ENCODE results near the gene SLC25A19.

Gene SLC25A19
- total RNA-seq, result 8.9 to 16.6 (median 9.3) reads per million in 3 donors

DNA sequence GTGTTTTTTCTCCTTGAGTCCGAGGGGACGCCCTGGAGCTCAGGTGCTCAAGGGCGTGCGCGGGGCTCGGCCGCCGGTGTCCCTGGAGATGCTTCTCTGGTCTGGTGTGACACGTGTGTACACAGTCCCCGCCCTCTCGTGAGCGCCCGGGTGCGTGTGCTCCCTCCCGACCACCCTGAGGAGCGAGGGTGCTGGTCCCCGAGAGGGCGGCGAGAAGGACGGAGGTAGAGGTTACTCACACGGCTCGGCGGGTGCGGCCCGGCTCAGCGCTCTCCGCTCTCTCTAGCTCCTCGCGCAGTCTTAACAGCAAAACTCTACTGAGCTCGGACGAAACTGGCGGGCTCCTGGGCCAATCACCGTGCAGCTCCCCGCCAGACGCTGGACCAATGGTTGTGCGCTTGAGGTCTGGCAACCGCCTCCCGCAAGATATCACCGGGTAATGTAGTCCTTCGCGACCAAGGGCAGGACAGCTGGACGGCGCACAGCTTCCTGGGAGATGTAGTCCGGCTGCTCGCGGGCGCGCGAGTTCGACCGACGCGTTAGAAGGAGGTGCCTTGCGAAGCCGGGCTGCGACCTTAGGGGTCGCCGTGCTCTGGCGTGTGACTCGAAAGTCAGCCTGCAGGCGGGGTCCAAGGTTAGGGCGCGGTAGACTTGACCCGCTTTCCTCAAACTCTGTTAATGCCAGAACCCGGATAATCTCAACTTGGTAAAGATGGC, at the start of gene SLC25A19:
TSS of gene SLC25A19 (minus strand) at position 319 of the 717 bp plus-strand sequence. CDS start 2,669 bp downstream, outside the sequence.
- Histone ChIP-seq H3K4me3 (ENCODE audit: insufficient read depth, low read depth, low read length, poor library complexity, severe bottlenecking) (peak within 1 kb of the TSS; percentile 74), H3K27me3 (replicated peaks; ENCODE audit: control insufficient read depth, insufficient read depth, low read length, poor library complexity, severe bottlenecking) (no peaks in the 10 kb centered on the region)
- DNase-seq, result peak; percentile 95 to 97 (median 96)

DNA sequence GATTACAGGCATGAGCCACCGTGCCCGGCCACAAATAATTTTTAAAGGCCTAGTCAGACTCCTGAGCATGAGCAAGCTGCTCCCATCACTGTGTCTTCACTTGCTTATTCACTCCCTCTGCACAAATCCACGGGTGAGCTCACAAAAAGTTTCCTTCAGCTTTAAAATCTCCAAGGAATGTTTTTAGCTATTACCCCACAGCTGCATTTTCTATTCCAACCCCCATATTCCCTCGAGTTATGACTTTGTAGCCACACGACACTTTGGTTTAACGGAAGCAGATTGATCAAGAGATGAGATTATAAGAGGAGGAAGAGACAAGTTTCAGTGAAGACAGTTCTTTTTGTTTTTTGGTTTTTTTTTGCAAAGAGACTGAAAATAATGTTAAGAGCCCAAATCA, 49.1 kb upstream of the SLC25A19 start:
- H3K9me3 ChIP-seq (ENCODE audit: control insufficient read depth, low read length), result no peaks in the 10 kb centered on the region
- no peak overlapping the region for H3K4me3 ChIP-seq (ENCODE audit: insufficient read depth, low read depth, low read length, poor library complexity, severe bottlenecking)
- DNase-seq, result no peak
- H3K4me1 ChIP-seq (ENCODE audit: control insufficient read depth, insufficient read depth, low read length, poor library complexity, severe bottlenecking), result peaks cover 44% of the 10 kb centered on the region
- no peaks in the 10 kb centered on the region for H3K27me3 ChIP-seq (replicated peaks; ENCODE audit: control insufficient read depth, insufficient read depth, low read length, poor library complexity, severe bottlenecking)
- H3K27ac ChIP-seq (ENCODE audit: insufficient read depth, low read length, poor library complexity, severe bottlenecking), result peak overlapping the region; percentile 28
- H3K36me3 ChIP-seq (ENCODE audit: control insufficient read depth, insufficient read depth, low read length), result peaks cover 4% of the 10 kb centered on the region

More for the DNA sequence above, at the start of gene SLC25A19:
- peak within 1 kb of the TSS; percentile 97 for H3K27ac ChIP-seq (ENCODE audit: insufficient read depth, low read length, poor library complexity, severe bottlenecking)
- H3K36me3 ChIP-seq (ENCODE audit: control insufficient read depth, insufficient read depth, low read length), result peaks cover 11% of the 10 kb centered on the region
- no peaks in the 10 kb centered on the region for H3K9me3 ChIP-seq (ENCODE audit: control insufficient read depth, low read length)
- H3K4me1 ChIP-seq (ENCODE audit: control insufficient read depth, insufficient read depth, low read length, poor library complexity, severe bottlenecking), result peaks cover 4% of the 10 kb centered on the region

DNA sequence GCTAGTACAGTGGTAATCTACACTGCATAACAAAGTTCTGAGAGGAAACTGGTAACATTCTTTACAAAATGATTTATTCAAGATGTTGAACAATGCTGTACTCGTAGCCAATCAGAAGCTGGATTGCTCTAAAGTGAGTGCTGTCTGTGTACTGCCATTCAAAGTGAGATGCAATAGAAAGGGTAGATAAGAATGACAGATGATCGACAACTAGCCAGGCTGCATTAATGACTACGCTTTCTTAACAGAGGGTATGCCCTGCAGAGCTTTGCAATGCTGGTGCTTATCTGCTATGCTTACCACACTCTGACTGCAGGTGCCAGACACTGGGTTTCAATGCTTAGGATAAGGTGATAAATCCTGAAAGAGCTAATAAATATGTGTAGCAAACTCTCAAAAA, 46.1 kb upstream of the SLC25A19 start:
- DNase-seq, result no peak
- H3K4me3 ChIP-seq (ENCODE audit: insufficient read depth, low read depth, low read length, poor library complexity, severe bottlenecking), result no peak overlapping the region
- peaks cover 21% of the 10 kb centered on the region for H3K36me3 ChIP-seq (ENCODE audit: control insufficient read depth, insufficient read depth, low read length)
- H3K27me3 ChIP-seq (replicated peaks; ENCODE audit: control insufficient read depth, insufficient read depth, low read length, poor library complexity, severe bottlenecking), result no peaks in the 10 kb centered on the region
- no peaks in the 10 kb centered on the region for H3K9me3 ChIP-seq (ENCODE audit: control insufficient read depth, low read length)
- peaks cover 38% of the 10 kb centered on the region for H3K4me1 ChIP-seq (ENCODE audit: control insufficient read depth, insufficient read depth, low read length, poor library complexity, severe bottlenecking)
- no peak overlapping the region for H3K27ac ChIP-seq (ENCODE audit: insufficient read depth, low read length, poor library complexity, severe bottlenecking)

DNA sequence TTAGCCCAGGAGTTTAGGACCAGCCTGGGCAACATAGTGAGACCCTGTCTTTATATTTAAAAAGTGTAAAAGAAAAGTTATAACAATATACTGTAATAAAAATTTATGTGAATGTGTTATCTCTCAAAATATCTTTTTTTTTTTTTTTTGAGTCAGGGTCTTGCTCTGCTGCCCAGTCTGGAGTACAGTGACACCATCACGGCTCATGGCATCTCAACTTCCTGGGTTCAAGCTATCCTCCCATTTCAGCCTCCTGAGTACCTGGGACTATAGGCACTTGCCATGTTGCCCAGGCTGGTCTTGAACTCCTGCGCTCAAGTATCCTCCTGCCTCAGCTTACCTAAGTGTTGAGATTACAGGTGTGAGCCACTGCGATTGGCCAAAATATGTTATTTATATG, 45.5 kb upstream of the SLC25A19 start:
- Histone ChIP-seq H3K27ac (ENCODE audit: insufficient read depth, low read length, poor library complexity, severe bottlenecking) (no peak overlapping the region), H3K4me1 (ENCODE audit: control insufficient read depth, insufficient read depth, low read length, poor library complexity, severe bottlenecking) (peaks cover 33% of the 10 kb centered on the region)

DNA sequence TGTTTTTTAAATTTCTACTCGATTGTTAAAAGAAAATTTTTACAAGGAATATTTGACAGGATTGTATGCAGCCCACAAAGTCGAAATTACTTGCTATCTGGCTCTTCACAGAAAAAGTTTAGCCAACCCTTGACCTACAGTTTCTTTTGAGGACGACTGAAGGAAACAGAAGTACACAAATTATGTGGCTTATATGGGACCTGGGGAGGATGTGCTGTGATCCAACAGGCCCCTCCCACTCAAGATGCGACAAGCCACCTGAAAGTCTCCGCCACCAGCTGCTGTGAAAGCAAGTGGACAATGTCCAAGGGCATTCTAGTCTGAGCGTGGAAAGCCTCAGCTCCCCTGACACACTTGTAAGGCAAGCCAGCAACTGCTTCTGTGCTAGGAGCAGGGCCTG, 42.4 kb upstream of the SLC25A19 start:
- DNase-seq, result no peak
- H3K27me3 ChIP-seq (replicated peaks; ENCODE audit: control insufficient read depth, insufficient read depth, low read length, poor library complexity, severe bottlenecking), result no peaks in the 10 kb centered on the region
- H3K4me1 ChIP-seq (ENCODE audit: control insufficient read depth, insufficient read depth, low read length, poor library complexity, severe bottlenecking), result peaks cover 18% of the 10 kb centered on the region
- H3K9me3 ChIP-seq (ENCODE audit: control insufficient read depth, low read length), result no peaks in the 10 kb centered on the region
- H3K27ac ChIP-seq (ENCODE audit: insufficient read depth, low read length, poor library complexity, severe bottlenecking), result no peak overlapping the region
- peaks cover 21% of the 10 kb centered on the region for H3K36me3 ChIP-seq (ENCODE audit: control insufficient read depth, insufficient read depth, low read length)
- no peak overlapping the region for H3K4me3 ChIP-seq (ENCODE audit: insufficient read depth, low read depth, low read length, poor library complexity, severe bottlenecking)

More for the DNA sequence above, 45.5 kb upstream of the SLC25A19 start:
- Histone ChIP-seq H3K36me3 (ENCODE audit: control insufficient read depth, insufficient read depth, low read length) (peaks cover 21% of the 10 kb centered on the region), H3K9me3 (ENCODE audit: control insufficient read depth, low read length) (no peaks in the 10 kb centered on the region), H3K27me3 (replicated peaks; ENCODE audit: control insufficient read depth, insufficient read depth, low read length, poor library complexity, severe bottlenecking) (no peaks in the 10 kb centered on the region), H3K4me3 (ENCODE audit: insufficient read depth, low read depth, low read length, poor library complexity, severe bottlenecking) (no peak overlapping the region)
- no peak for DNase-seq

DNA sequence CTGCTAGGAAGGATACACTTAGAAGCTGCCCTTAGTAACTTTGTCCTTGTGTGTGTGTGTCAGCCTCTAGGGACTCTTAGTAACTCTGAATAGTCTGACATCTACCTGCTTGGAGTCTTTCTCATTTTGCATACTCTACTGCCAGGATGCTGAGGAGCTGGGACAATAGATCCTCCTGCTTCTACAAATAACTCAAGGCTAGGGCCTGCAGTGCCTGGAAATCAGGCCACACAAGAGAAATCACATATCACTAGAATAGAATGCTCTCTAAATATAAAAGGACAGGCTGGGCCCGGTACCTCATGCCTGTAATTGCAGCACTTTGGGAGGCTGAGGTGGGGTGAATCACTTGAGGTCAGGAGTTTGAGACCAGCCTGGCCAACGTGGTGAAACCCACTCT, 38.5 kb upstream of the SLC25A19 start:
- Histone ChIP-seq H3K27ac (ENCODE audit: insufficient read depth, low read length, poor library complexity, severe bottlenecking) (no peak overlapping the region), H3K4me3 (ENCODE audit: insufficient read depth, low read depth, low read length, poor library complexity, severe bottlenecking) (no peak overlapping the region), H3K27me3 (replicated peaks; ENCODE audit: control insufficient read depth, insufficient read depth, low read length, poor library complexity, severe bottlenecking) (no peaks in the 10 kb centered on the region), H3K9me3 (ENCODE audit: control insufficient read depth, low read length) (no peaks in the 10 kb centered on the region), H3K36me3 (ENCODE audit: control insufficient read depth, insufficient read depth, low read length) (peaks cover 41% of the 10 kb centered on the region), H3K4me1 (ENCODE audit: control insufficient read depth, insufficient read depth, low read length, poor library complexity, severe bottlenecking) (peaks cover 3% of the 10 kb centered on the region)
- no peak for DNase-seq

DNA sequence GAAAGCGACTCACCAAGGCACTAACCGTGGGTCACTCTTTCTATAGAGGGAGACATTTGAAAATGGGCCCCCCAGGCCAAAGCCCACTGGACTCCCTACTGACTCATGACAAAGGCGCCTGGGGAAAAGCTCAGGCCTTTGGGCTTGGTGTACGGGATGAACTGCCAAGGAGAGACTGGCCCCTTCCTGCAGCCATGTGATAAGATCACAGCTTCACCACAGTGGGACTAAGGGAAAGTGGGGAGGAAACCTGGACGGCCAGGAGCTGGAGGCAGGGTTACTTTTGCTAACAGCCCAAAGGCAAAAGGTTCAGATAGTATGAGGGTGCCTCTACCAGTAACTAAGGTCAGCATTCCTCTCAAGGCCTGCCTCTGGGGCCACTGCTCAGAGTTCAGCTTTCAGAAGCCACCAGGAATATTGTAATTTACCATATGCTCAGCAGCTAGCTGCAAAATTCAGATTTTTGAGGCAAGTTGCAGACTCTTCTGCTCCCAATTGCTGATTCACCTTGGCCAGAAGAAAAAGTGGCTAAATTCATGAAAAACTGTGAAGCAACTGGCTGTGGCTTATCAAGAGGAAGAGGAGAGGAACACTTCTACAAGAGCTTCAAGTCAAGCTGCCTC, 37.1 kb upstream of the SLC25A19 start:
- no peaks in the 10 kb centered on the region for H3K9me3 ChIP-seq (ENCODE audit: control insufficient read depth, low read length)
- no peak overlapping the region for H3K4me3 ChIP-seq (ENCODE audit: insufficient read depth, low read depth, low read length, poor library complexity, severe bottlenecking)
- DNase-seq, result no peak
- no peak overlapping the region for H3K27ac ChIP-seq (ENCODE audit: insufficient read depth, low read length, poor library complexity, severe bottlenecking)
- no peaks in the 10 kb centered on the region for H3K27me3 ChIP-seq (replicated peaks; ENCODE audit: control insufficient read depth, insufficient read depth, low read length, poor library complexity, severe bottlenecking)
- peaks cover 3% of the 10 kb centered on the region for H3K4me1 ChIP-seq (ENCODE audit: control insufficient read depth, insufficient read depth, low read length, poor library complexity, severe bottlenecking)
- peaks cover 32% of the 10 kb centered on the region for H3K36me3 ChIP-seq (ENCODE audit: control insufficient read depth, insufficient read depth, low read length)

DNA sequence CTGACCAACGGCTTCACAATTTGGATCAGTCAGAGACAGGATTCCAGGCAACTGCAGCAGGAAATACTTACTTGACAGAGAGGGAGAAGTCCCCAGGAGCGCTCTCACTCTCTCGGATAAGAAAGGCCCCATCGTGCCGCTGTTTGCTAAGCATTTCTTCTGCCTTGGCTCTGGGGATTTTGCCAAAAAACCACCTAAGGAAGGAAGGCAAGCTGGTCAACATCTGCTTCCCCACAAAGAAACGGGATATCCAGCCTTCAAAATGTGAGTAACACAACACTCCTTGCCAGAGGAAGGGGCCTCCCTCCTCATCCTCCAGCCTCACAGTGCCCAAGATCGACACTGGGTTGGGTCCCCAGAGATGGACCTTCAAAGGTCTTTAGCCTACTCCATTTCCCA, 36.6 kb upstream of the SLC25A19 start:
- H3K27ac ChIP-seq (ENCODE audit: insufficient read depth, low read length, poor library complexity, severe bottlenecking), result no peak overlapping the region
- H3K4me3 ChIP-seq (ENCODE audit: insufficient read depth, low read depth, low read length, poor library complexity, severe bottlenecking), result no peak overlapping the region
- peaks cover 32% of the 10 kb centered on the region for H3K36me3 ChIP-seq (ENCODE audit: control insufficient read depth, insufficient read depth, low read length)
- no peak for DNase-seq
- H3K4me1 ChIP-seq (ENCODE audit: control insufficient read depth, insufficient read depth, low read length, poor library complexity, severe bottlenecking), result peaks cover 3% of the 10 kb centered on the region
- no peaks in the 10 kb centered on the region for H3K9me3 ChIP-seq (ENCODE audit: control insufficient read depth, low read length)
- no peaks in the 10 kb centered on the region for H3K27me3 ChIP-seq (replicated peaks; ENCODE audit: control insufficient read depth, insufficient read depth, low read length, poor library complexity, severe bottlenecking)

DNA sequence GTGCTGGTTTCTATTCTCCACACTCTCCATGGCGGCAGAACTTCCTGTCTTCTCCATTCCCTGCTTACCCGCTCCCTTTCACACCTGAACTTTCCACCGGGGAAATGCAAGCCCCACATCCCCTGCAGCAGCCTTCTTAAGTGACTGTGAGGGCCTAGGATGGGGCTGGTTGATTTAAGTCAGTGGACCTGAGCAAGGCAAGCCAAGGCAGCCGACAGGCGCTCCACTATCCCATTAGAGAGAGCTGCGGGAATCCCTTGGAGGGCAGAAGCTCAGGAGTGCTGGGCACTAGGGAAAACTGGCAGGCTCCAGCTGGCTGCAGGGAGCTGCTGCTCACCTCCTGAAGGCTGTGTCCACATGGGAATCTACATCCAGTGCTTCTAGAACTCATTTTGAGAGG, 36.1 kb upstream of the SLC25A19 start:
- Histone ChIP-seq H3K27ac (ENCODE audit: insufficient read depth, low read length, poor library complexity, severe bottlenecking) (no peak overlapping the region), H3K4me1 (ENCODE audit: control insufficient read depth, insufficient read depth, low read length, poor library complexity, severe bottlenecking) (peaks cover 3% of the 10 kb centered on the region), H3K36me3 (ENCODE audit: control insufficient read depth, insufficient read depth, low read length) (peaks cover 36% of the 10 kb centered on the region), H3K27me3 (replicated peaks; ENCODE audit: control insufficient read depth, insufficient read depth, low read length, poor library complexity, severe bottlenecking) (no peaks in the 10 kb centered on the region), H3K9me3 (ENCODE audit: control insufficient read depth, low read length) (no peaks in the 10 kb centered on the region), H3K4me3 (ENCODE audit: insufficient read depth, low read depth, low read length, poor library complexity, severe bottlenecking) (no peak overlapping the region)
- DNase-seq, result no peak

DNA sequence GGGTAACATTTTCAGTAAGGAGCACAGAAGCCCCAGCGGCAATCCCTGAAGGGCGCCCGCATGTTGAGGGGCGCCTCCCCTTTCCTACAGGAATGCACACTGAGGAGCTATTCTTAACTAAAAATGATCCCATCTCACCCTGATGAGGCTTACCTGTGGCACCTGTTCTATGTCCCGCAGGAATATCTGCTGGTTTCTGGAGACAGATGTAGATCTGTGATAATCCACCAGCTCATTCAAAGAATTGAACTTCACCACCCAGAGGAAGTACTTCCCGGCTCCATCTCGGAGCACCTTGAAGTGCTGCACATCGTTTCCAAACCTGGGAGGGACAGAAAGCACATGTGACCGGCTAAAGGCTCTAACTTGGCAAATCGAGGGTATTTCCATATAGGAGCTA, 32.3 kb upstream of the SLC25A19 start:
- Histone ChIP-seq H3K27me3 (replicated peaks; ENCODE audit: control insufficient read depth, insufficient read depth, low read length, poor library complexity, severe bottlenecking) (no peaks in the 10 kb centered on the region), H3K27ac (ENCODE audit: insufficient read depth, low read length, poor library complexity, severe bottlenecking) (no peak overlapping the region), H3K9me3 (ENCODE audit: control insufficient read depth, low read length) (no peaks in the 10 kb centered on the region), H3K4me3 (ENCODE audit: insufficient read depth, low read depth, low read length, poor library complexity, severe bottlenecking) (no peak overlapping the region), H3K4me1 (ENCODE audit: control insufficient read depth, insufficient read depth, low read length, poor library complexity, severe bottlenecking) (peaks cover 3% of the 10 kb centered on the region), H3K36me3 (ENCODE audit: control insufficient read depth, insufficient read depth, low read length) (peaks cover 62% of the 10 kb centered on the region)
- DNase-seq, result no peak

Measured in effector memory CD4-positive, alpha-beta T cell (primary cell).